C4-2B (cell line): Measurements from ENCODE around the gene TAB2.
"Not testable (repeated sequence)": the region's sequence is repeated elsewhere in the genome, so short reads cannot be mapped to it uniquely, and the experiment has no call there.

ENCODE experiments used
- H3K27ac ChIP-seq: fragments of 450-650 bp; 2 replicates; pipeline ENCODE4 v1.5.1; 2017
- ZFX ChIP-seq: fragments of 450-650 bp; IDR thresholded peaks from 2 replicates; pipeline ENCODE4 v1.6.1; 2017
- TF ChIP-seq, protein P1 (sequence below): fragments of 450-650 bp; conservative IDR thresholded peaks from 2 replicates; pipeline ENCODE4 v1.5.1; 2017; ENCODE audit warnings: mild to moderate bottlenecking

The TAB2 gene

GRCh38 chr6:149319422-149319821, 1.9 kb downstream of the TAB2 start:
- H3K27ac ChIP-seq, result no peak overlapping the region
- no peak for TF ChIP-seq ZFX
- TF ChIP-seq, protein P1, sequence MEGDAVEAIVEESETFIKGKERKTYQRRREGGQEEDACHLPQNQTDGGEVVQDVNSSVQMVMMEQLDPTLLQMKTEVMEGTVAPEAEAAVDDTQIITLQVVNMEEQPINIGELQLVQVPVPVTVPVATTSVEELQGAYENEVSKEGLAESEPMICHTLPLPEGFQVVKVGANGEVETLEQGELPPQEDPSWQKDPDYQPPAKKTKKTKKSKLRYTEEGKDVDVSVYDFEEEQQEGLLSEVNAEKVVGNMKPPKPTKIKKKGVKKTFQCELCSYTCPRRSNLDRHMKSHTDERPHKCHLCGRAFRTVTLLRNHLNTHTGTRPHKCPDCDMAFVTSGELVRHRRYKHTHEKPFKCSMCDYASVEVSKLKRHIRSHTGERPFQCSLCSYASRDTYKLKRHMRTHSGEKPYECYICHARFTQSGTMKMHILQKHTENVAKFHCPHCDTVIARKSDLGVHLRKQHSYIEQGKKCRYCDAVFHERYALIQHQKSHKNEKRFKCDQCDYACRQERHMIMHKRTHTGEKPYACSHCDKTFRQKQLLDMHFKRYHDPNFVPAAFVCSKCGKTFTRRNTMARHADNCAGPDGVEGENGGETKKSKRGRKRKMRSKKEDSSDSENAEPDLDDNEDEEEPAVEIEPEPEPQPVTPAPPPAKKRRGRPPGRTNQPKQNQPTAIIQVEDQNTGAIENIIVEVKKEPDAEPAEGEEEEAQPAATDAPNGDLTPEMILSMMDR, result no peak

DNA sequence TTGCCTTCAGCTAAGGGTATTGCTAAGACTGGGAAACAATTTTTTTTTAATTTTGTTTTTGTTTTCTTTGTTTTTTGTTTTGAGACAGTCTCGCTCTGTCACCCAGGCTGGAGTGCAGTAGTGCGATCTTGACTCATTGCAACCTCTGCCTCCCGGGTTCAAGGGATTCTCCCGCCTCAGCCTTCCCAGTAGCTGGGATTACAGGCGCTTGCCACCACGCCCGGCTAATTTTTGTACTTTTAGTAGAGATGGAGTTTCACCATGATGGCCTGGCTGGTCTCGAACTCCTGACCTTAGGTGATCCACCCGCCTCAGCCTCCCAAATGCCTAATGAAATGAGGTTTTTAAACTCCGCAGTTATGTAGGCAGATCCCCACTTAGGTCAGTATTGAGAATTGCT, 2.5 kb downstream of the TAB2 start:
- not testable (repeated sequence) for H3K27ac ChIP-seq

- no peak overlapping the region for H3K27ac ChIP-seq
- TF ChIP-seq, protein P1, result no peak
- TF ChIP-seq ZFX, result no peak
These were observed 3.3 kb downstream of the TAB2 start for GRCh38 chr6:149320796-149321195.

GRCh38 chr6:149323353-149323752, 5.8 kb downstream of the TAB2 start:
- TF ChIP-seq, protein P1, result no peak

GRCh38 chr6:149323925-149324324, 6.4 kb downstream of the TAB2 start:
- H3K27ac ChIP-seq, result no peak overlapping the region
- TF ChIP-seq, protein P1, result no peak
- no peak for TF ChIP-seq ZFX

More at GRCh38 chr6:149323353-149323752, 5.8 kb downstream of the TAB2 start:
- H3K27ac ChIP-seq, result no peak overlapping the region

DNA sequence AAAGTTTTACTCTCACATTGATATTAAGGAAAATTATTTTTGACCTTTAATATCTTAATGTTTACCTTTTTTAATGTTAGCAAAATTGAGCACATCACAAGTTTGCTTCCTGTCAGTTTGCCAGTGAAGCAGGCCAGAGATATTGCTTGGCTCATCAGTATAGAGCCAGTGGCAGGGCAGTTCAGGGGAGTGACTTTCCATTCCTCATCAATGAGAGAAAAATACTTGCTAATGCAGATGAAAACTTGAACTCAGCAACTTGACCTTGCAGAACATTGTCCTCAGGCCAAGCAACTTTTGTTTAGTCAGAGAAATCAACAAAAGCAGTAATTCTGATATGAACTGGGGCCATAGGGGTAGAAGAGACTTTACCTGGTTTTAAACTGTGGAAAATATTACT, 6.9 kb downstream of the TAB2 start:
- TF ChIP-seq, protein P1, result no peak
- H3K27ac ChIP-seq, result no peak overlapping the region

- TF ChIP-seq, protein P1, result no peak
- TF ChIP-seq ZFX, result no peak
- H3K27ac ChIP-seq, result no peak overlapping the region
These were observed 8.2 kb downstream of the TAB2 start for GRCh38 chr6:149325648-149326236.

- TF ChIP-seq, protein P1, result no peak
- no peak for TF ChIP-seq ZFX
- H3K27ac ChIP-seq, result no peak overlapping the region
These were observed 10.1 kb downstream of the TAB2 start for GRCh38 chr6:149327638-149328037.
